ENCODE measurements around the gene EHF.

The EHF gene

GRCh38 chr11:34629711-34630110 is 8.8 kb downstream of the EHF start:
- no peak for ATAC-seq
- TF ChIP-seq TSHZ2 (CRISPR knock-in tag; IDR thresholded peaks at IDR 0.05) (no peak), CSRNP3 (CRISPR knock-in tag; IDR thresholded peaks at IDR 0.05) (no peak), ZFP30 (CRISPR knock-in tag; IDR thresholded peaks at IDR 0.05) (no peak), OSR1 (CRISPR knock-in tag; IDR thresholded peaks at IDR 0.05) (no peak), ZNF70 (CRISPR knock-in tag; IDR thresholded peaks at IDR 0.05) (no peak), ZNF8 (CRISPR knock-in tag; IDR thresholded peaks at IDR 0.05) (no peak), PATZ1 (CRISPR knock-in tag; IDR thresholded peaks at IDR 0.05; ENCODE audit: borderline replicate concordance) (no peak), CSDC2 (CRISPR knock-in tag; IDR thresholded peaks at IDR 0.05) (no peak), GLIS3 (CRISPR knock-in tag; IDR thresholded peaks at IDR 0.05) (no peak), BACH2 (CRISPR knock-in tag; IDR thresholded peaks at IDR 0.05; ENCODE audit: borderline replicate concordance) (no peak), ESRRG (CRISPR knock-in tag; IDR thresholded peaks at IDR 0.05) (no peak), TOX (CRISPR knock-in tag; IDR thresholded peaks at IDR 0.05; ENCODE audit: borderline replicate concordance) (no peak), ARNTL (CRISPR knock-in tag; IDR thresholded peaks at IDR 0.05; ENCODE audit: borderline replicate concordance, low read depth) (no peak), CREB5 (CRISPR knock-in tag; IDR thresholded peaks at IDR 0.05; ENCODE audit: low read depth) (no peak), ZNF565 (CRISPR knock-in tag; conservative IDR thresholded peaks at IDR 0.05; ENCODE audit: low read depth) (no peak), PPARA (CRISPR knock-in tag; IDR thresholded peaks at IDR 0.05; ENCODE audit: borderline replicate concordance) (no peak), SNAI2 (CRISPR knock-in tag; IDR thresholded peaks at IDR 0.05) (no peak), ISL1 (CRISPR knock-in tag; IDR thresholded peaks at IDR 0.05) (no peak)

- TF ChIP-seq ISL1 (CRISPR knock-in tag; IDR thresholded peaks at IDR 0.05) = no peak
- no peak for TF ChIP-seq PPARA (CRISPR knock-in tag; IDR thresholded peaks at IDR 0.05; ENCODE audit: borderline replicate concordance)
- no peak for TF ChIP-seq ZFP30 (CRISPR knock-in tag; IDR thresholded peaks at IDR 0.05)
- TF ChIP-seq TSHZ2 (CRISPR knock-in tag; IDR thresholded peaks at IDR 0.05) = no peak
- no peak for TF ChIP-seq OSR1 (CRISPR knock-in tag; IDR thresholded peaks at IDR 0.05)
- no peak for TF ChIP-seq TCF4 (CRISPR knock-in tag; IDR thresholded peaks at IDR 0.05; ENCODE audit: borderline replicate concordance)
- no peak for TF ChIP-seq ARNTL (CRISPR knock-in tag; IDR thresholded peaks at IDR 0.05; ENCODE audit: borderline replicate concordance, low read depth)
- no peak for TF ChIP-seq ZNF70 (CRISPR knock-in tag; IDR thresholded peaks at IDR 0.05)
- no peak for TF ChIP-seq CSRNP3 (CRISPR knock-in tag; IDR thresholded peaks at IDR 0.05)
- TF ChIP-seq BACH2 (CRISPR knock-in tag; IDR thresholded peaks at IDR 0.05; ENCODE audit: borderline replicate concordance) = no peak
- TF ChIP-seq RARB (CRISPR knock-in tag; IDR thresholded peaks at IDR 0.05) = no peak
- TF ChIP-seq ZFP3 (CRISPR knock-in tag; IDR thresholded peaks at IDR 0.05) = no peak
- no peak for TF ChIP-seq ESRRG (CRISPR knock-in tag; IDR thresholded peaks at IDR 0.05)
- TF ChIP-seq ZC3H10 (CRISPR knock-in tag; IDR thresholded peaks at IDR 0.05) = no peak
- no peak for TF ChIP-seq SNAI2 (CRISPR knock-in tag; IDR thresholded peaks at IDR 0.05)
- no peak for TF ChIP-seq ZNF565 (CRISPR knock-in tag; conservative IDR thresholded peaks at IDR 0.05; ENCODE audit: low read depth)
- no peak for TF ChIP-seq PATZ1 (CRISPR knock-in tag; IDR thresholded peaks at IDR 0.05; ENCODE audit: borderline replicate concordance)
- TF ChIP-seq GLIS3 (CRISPR knock-in tag; IDR thresholded peaks at IDR 0.05) = no peak
- no peak for TF ChIP-seq ZNF8 (CRISPR knock-in tag; IDR thresholded peaks at IDR 0.05)
- TF ChIP-seq CSDC2 (CRISPR knock-in tag; IDR thresholded peaks at IDR 0.05) = no peak
- ATAC-seq = no peak
These were observed 9.7 kb downstream of the EHF start for GRCh38 chr11:34630544-34630943.
